HepG2 (cell line): ENCODE results near the gene LYSMD1. TPM values are rescaled to one million over a fixed set of nuclear protein-coding genes. Genes with fewer than 3 reads are reported as not detected.
A peak's percentile ranks its signal among the peaks of the same experiment; 100 is the strongest.

Source experiments
- MAF1 ChIP-seq: sonication (generic); formaldehyde crosslinking; IDR thresholded peaks from 2 replicates; pipeline ENCODE4 v1.5.0; 2020; ENCODE audit warnings: missing genetic modification reagents, borderline replicate concordance
- NFYB ChIP-seq: sonication (generic); formaldehyde crosslinking; IDR thresholded peaks from 2 replicates; pipeline ENCODE4 v1.4.0; 2020; ENCODE audit warnings: missing genetic modification reagents
- NONO ChIP-seq, 2 experiments: fragments of 450-650 bp in 1 of 2; sonication (generic) in 1 of 2; formaldehyde crosslinking in 1 of 2; IDR thresholded peaks in 1 of 2; conservative IDR thresholded peaks in 1 of 2; 2 replicates each; pipeline versions ENCODE4 v1.6.1 to v1.8.0; 2017 to 2022; ENCODE audit warnings: mild to moderate bottlenecking in 1 of 2, missing genetic modification reagents in 1 of 2, moderate library complexity in 1 of 2
- PHF20 ChIP-seq: sonication (generic); formaldehyde crosslinking; IDR thresholded peaks from 2 replicates; pipeline ENCODE4 v1.5.0; 2020; ENCODE audit warnings: mild to moderate bottlenecking, missing genetic modification reagents
- POLR2G ChIP-seq: fragments of 200-400 bp; formaldehyde crosslinking; IDR thresholded peaks from 2 replicates; pipeline ENCODE4 v1.6.1; 2018; ENCODE audit warnings: mild to moderate bottlenecking, low read depth, low read length, moderate library complexity
- SAFB2 ChIP-seq: sonication (generic); formaldehyde crosslinking; IDR thresholded peaks from 2 replicates; pipeline ENCODE4 v1.5.1; 2020; ENCODE audit warnings: missing genetic modification reagents, low read depth, mild to moderate bottlenecking, borderline replicate concordance
- ZNF354B ChIP-seq: sonication (generic); formaldehyde crosslinking; IDR thresholded peaks from 2 replicates; pipeline ENCODE4 v1.8.0; 2022; ENCODE audit warnings: mild to moderate bottlenecking, missing genetic modification reagents
- ZNF749 ChIP-seq: sonication (generic); formaldehyde crosslinking; IDR thresholded peaks from 2 replicates; pipeline ENCODE4 v1.8.0; 2022; ENCODE audit warnings: mild to moderate bottlenecking, missing genetic modification reagents, moderate library complexity, borderline replicate concordance
- ZNF839 ChIP-seq: sonication (generic); formaldehyde crosslinking; IDR thresholded peaks from 2 replicates; pipeline ENCODE4 v1.4.0; 2020; ENCODE audit warnings: missing genetic modification reagents, mild to moderate bottlenecking, borderline replicate concordance
- ZZZ3 ChIP-seq: sonication (generic); formaldehyde crosslinking; IDR thresholded peaks from 2 replicates; pipeline ENCODE4 v1.4.0; 2020; ENCODE audit warnings: missing genetic modification reagents, mild to moderate bottlenecking, borderline replicate concordance
- polyA plus RNA-seq, 8 experiments: library from polyadenylated mRNA; depleted of rRNA in 3 of 8; stranded (reverse) in 7 of 8; unstranded in 1 of 8; fragments of >200 nt; fragmentation: Illumina TruSeq in 4 of 8; extraction: Trizol in 4 of 8; gene quantifications; 2 replicates each; pipeline versions ENCODE4 v1.2.1 to v1.2.3, GENCODE V29; 2011 to 2016; ENCODE audit warnings: low read depth in 4 of 8, missing spikeins in 1 of 8, mixed read lengths in 1 of 8; ENCODE audit not compliant: insufficient read depth in 1 of 8
- total RNA-seq, 5 experiments: library from RNA; depleted of rRNA; stranded (reverse); fragments of >200 nt; fragmentation: Illumina TruSeq; extraction: Trizol; gene quantifications; 2 replicates each; pipeline ENCODE4 v1.2.3, GENCODE V29; 2016; ENCODE audit warnings: low read depth in 1 of 5
- TF ChIP-seq, protein P1 (sequence below): IDR thresholded peaks from 2 replicates; pipeline ENCODE4 v1.4.0; 2020; ENCODE audit warnings: mild to moderate bottlenecking, missing genetic modification reagents
- TF ChIP-seq, protein P2 (sequence below): sonication (generic); formaldehyde crosslinking; IDR thresholded peaks from 2 replicates; pipeline ENCODE4 v1.5.1; 2020; ENCODE audit warnings: mild to moderate bottlenecking, missing genetic modification reagents, borderline replicate concordance
- TF ChIP-seq, protein P3 (sequence below): sonication (generic); formaldehyde crosslinking; IDR thresholded peaks from 2 replicates; pipeline ENCODE4 v1.4.0; 2020; ENCODE audit warnings: missing genetic modification reagents; ENCODE audit errors: not compliant biosample characterization
- TF ChIP-seq, protein P4 (sequence below): sonication (generic); formaldehyde crosslinking; IDR thresholded peaks from 2 replicates; pipeline ENCODE4 v1.4.0; 2020; ENCODE audit warnings: missing genetic modification reagents

The LYSMD1 gene
- total and polyA plus RNA-seq, 2 of the 13 experiments (the other 11 are each of a cell fraction or from before 2014, with no cell fraction given) = 3.8 to 4.8 TPM

DNA sequence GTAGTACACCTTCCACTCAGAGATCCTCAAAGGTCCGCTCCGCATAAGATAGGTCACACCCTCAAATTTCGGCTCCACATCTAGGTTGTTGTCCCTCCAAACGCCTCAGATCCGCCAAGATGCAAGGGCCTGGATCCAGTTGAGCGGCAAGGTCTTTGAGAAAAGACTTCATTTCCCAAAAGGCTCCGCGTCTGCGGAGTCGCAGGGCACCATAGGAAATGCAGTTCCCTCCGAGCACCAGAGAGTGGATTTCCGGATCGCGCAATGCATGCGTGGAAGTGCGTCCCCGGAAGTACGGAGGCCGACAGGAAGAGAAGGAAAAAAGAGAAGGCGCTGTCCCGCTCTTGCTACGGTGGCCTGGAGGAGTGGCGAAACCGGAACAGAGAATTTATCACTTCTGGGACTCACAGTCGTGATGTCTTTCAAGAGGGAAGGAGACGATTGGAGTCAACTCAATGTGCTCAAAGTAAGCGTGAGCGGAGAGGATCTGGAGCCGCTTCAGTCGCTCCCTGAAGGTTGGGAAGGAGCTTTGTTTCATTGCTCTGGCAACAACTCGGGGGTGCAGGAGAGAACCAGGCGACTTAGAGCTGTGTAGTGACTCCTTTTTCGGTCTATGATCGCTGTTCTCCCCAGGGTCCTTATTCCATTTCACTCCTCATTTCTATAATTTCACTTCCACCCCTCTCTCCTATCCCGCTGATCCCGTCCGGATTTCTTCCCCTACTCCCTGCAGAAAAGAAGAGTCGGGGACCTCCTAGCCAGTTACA lies at the start of gene LYSMD1, which contains the start of gene SCNM1 (continued):
- peak; percentile 99 for TF ChIP-seq PHF20
- TF ChIP-seq NONO (IDR thresholded peaks at IDR 0.05) = no peak
- peak; percentile 79 for TF ChIP-seq NONO (CRISPR knock-in tag; conservative IDR thresholded peaks at IDR 0.05)
- TF ChIP-seq, protein P1, sequence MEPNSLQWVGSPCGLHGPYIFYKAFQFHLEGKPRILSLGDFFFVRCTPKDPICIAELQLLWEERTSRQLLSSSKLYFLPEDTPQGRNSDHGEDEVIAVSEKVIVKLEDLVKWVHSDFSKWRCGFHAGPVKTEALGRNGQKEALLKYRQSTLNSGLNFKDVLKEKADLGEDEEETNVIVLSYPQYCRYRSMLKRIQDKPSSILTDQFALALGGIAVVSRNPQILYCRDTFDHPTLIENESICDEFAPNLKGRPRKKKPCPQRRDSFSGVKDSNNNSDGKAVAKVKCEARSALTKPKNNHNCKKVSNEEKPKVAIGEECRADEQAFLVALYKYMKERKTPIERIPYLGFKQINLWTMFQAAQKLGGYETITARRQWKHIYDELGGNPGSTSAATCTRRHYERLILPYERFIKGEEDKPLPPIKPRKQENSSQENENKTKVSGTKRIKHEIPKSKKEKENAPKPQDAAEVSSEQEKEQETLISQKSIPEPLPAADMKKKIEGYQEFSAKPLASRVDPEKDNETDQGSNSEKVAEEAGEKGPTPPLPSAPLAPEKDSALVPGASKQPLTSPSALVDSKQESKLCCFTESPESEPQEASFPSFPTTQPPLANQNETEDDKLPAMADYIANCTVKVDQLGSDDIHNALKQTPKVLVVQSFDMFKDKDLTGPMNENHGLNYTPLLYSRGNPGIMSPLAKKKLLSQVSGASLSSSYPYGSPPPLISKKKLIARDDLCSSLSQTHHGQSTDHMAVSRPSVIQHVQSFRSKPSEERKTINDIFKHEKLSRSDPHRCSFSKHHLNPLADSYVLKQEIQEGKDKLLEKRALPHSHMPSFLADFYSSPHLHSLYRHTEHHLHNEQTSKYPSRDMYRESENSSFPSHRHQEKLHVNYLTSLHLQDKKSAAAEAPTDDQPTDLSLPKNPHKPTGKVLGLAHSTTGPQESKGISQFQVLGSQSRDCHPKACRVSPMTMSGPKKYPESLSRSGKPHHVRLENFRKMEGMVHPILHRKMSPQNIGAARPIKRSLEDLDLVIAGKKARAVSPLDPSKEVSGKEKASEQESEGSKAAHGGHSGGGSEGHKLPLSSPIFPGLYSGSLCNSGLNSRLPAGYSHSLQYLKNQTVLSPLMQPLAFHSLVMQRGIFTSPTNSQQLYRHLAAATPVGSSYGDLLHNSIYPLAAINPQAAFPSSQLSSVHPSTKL (CRISPR knock-in tag) = peak; percentile 46; the same call in 1 of the 2 replicates
- TF ChIP-seq ZNF354B (CRISPR knock-in tag) = no peak
- TF ChIP-seq SAFB2 = peak; percentile 77; the same call in 1 of the 2 replicates
- TF ChIP-seq MAF1 (CRISPR knock-in tag) = peak; percentile 67; the same call in 1 of the 2 replicates
- TF ChIP-seq ZNF749 (CRISPR knock-in tag) = no peak
- TF ChIP-seq ZZZ3 (CRISPR knock-in tag) = peak; percentile 96; the same call in 1 of the 2 replicates
- TF ChIP-seq, protein P2, sequence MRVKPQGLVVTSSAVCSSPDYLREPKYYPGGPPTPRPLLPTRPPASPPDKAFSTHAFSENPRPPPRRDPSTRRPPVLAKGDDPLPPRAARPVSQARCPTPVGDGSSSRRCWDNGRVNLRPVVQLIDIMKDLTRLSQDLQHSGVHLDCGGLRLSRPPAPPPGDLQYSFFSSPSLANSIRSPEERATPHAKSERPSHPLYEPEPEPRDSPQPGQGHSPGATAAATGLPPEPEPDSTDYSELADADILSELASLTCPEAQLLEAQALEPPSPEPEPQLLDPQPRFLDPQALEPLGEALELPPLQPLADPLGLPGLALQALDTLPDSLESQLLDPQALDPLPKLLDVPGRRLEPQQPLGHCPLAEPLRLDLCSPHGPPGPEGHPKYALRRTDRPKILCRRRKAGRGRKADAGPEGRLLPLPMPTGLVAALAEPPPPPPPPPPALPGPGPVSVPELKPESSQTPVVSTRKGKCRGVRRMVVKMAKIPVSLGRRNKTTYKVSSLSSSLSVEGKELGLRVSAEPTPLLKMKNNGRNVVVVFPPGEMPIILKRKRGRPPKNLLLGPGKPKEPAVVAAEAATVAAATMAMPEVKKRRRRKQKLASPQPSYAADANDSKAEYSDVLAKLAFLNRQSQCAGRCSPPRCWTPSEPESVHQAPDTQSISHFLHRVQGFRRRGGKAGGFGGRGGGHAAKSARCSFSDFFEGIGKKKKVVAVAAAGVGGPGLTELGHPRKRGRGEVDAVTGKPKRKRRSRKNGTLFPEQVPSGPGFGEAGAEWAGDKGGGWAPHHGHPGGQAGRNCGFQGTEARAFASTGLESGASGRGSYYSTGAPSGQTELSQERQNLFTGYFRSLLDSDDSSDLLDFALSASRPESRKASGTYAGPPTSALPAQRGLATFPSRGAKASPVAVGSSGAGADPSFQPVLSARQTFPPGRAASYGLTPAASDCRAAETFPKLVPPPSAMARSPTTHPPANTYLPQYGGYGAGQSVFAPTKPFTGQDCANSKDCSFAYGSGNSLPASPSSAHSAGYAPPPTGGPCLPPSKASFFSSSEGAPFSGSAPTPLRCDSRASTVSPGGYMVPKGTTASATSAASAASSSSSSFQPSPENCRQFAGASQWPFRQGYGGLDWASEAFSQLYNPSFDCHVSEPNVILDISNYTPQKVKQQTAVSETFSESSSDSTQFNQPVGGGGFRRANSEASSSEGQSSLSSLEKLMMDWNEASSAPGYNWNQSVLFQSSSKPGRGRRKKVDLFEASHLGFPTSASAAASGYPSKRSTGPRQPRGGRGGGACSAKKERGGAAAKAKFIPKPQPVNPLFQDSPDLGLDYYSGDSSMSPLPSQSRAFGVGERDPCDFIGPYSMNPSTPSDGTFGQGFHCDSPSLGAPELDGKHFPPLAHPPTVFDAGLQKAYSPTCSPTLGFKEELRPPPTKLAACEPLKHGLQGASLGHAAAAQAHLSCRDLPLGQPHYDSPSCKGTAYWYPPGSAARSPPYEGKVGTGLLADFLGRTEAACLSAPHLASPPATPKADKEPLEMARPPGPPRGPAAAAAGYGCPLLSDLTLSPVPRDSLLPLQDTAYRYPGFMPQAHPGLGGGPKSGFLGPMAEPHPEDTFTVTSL (CRISPR knock-in tag) = no peak; the same call in 1 of the 2 replicates
- no peak for TF ChIP-seq ZNF839 (CRISPR knock-in tag)
- TF ChIP-seq, protein P3, sequence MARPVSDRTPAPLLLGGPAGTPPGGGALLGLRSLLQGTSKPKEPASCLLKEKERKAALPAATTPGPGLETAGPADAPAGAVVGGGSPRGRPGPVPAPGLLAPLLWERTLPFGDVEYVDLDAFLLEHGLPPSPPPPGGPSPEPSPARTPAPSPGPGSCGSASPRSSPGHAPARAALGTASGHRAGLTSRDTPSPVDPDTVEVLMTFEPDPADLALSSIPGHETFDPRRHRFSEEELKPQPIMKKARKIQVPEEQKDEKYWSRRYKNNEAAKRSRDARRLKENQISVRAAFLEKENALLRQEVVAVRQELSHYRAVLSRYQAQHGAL = no peak
- TF ChIP-seq, protein P4, sequence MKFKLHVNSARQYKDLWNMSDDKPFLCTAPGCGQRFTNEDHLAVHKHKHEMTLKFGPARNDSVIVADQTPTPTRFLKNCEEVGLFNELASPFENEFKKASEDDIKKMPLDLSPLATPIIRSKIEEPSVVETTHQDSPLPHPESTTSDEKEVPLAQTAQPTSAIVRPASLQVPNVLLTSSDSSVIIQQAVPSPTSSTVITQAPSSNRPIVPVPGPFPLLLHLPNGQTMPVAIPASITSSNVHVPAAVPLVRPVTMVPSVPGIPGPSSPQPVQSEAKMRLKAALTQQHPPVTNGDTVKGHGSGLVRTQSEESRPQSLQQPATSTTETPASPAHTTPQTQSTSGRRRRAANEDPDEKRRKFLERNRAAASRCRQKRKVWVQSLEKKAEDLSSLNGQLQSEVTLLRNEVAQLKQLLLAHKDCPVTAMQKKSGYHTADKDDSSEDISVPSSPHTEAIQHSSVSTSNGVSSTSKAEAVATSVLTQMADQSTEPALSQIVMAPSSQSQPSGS (CRISPR knock-in tag) = peak; percentile 84
- TF ChIP-seq POLR2G = peak; percentile 72
- peak; percentile 57 for TF ChIP-seq NFYB
